ENCODE results near the gene PPME1. TPM values are rescaled to one million over a fixed set of nuclear protein-coding genes. Genes with fewer than 3 reads are reported as not detected.

PPME1 gene
- total and polyA plus RNA-seq, 8 donors = 2.0 to 31.0 (median 18.2) TPM

DNA sequence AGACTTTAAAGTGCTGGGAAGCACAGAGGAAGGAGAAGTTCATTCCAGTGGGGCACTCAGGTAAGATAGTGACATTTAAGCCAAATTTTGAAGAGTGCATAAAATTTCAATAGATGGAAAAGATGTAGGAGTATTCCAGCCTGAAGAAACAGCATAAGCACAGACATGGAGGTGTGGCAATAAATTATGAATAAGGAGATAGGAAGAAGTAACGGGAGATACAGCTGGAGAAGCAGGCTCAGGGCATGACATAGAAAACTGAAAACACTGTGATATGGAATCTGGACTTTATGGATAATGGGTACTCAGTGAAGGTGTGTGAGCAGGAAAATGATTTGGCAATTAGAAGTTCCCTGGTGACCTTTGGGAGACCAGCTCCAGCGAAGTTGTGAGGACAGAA, 107.0 kb downstream of the PPME1 start:
- Histone ChIP-seq H3K4me3 (no peak overlapping the region), H3K4me1 (no peaks in the 10 kb centered on the region), H3K27ac (peak overlapping the region in 1 of 5 donors; percentile 23), H3K27me3 (no peaks in the 10 kb centered on the region), H3K36me3 (no peaks in the 10 kb centered on the region), H3K9me3 (no peaks in the 10 kb centered on the region)
- intact Hi-C loops (cut with DNase I; ENCODE audit: low total_unique reads) = no loop called here
- no peak for DNase-seq
- WGBS, 5 donors = 79 to 92% (median 81%) methylated on average over 2 of the region's 2 CpGs
- TF ChIP-seq, protein P1, sequence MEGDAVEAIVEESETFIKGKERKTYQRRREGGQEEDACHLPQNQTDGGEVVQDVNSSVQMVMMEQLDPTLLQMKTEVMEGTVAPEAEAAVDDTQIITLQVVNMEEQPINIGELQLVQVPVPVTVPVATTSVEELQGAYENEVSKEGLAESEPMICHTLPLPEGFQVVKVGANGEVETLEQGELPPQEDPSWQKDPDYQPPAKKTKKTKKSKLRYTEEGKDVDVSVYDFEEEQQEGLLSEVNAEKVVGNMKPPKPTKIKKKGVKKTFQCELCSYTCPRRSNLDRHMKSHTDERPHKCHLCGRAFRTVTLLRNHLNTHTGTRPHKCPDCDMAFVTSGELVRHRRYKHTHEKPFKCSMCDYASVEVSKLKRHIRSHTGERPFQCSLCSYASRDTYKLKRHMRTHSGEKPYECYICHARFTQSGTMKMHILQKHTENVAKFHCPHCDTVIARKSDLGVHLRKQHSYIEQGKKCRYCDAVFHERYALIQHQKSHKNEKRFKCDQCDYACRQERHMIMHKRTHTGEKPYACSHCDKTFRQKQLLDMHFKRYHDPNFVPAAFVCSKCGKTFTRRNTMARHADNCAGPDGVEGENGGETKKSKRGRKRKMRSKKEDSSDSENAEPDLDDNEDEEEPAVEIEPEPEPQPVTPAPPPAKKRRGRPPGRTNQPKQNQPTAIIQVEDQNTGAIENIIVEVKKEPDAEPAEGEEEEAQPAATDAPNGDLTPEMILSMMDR (IDR thresholded peaks at IDR 0.05) = no peak
- TF ChIP-seq POLR2A (IDR thresholded peaks at IDR 0.05) = no peak
- TF ChIP-seq POLR2AphosphoS5 (IDR thresholded peaks at IDR 0.05) = no peak
- TF ChIP-seq EP300 (IDR thresholded peaks at IDR 0.05) = no peak

DNA sequence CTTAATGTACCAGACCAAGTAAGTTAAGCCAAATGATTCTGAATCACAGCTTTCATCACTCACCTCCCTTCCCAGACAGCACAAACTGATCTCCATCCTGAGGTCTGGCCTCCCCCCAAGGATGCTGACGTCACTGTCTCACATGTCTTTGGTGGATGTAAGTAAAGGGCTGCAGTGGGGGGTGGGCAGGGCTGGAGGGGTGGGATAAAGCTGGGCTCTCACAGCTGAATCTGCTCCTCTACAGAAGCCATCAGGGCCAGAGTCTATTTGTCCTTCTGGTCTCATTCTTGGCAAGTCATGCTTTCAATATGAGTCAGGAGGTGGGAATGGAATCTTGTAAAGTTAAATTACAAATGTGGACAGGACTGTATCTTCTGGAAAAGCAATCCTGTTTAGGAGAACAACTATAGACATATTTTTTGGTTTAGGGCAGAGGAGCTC, 107.7 kb downstream of the PPME1 start:
- peaks cover 0 to 5% (median 0%) of the 10 kb centered on the region in 4 donors for H3K4me1 ChIP-seq
- H3K4me3 ChIP-seq = no peak overlapping the region
- 56 to 76% (median 76%) methylated on average over 1 of the region's 1 CpG for WGBS, 5 donors
- no peaks in the 10 kb centered on the region for H3K9me3 ChIP-seq
- TF ChIP-seq, protein P1 (IDR thresholded peaks at IDR 0.05) = no peak
- no peak for TF ChIP-seq EP300 (IDR thresholded peaks at IDR 0.05)
- peak in 1 of 3 donors; percentile 12 for TF ChIP-seq POLR2AphosphoS5 (IDR thresholded peaks at IDR 0.05)
- peak in 1 of 2 donors; percentile 66 for DNase-seq
- H3K36me3 ChIP-seq = no peaks in the 10 kb centered on the region
- intact Hi-C loops (cut with DNase I; ENCODE audit: low total_unique reads) = no loop called here
- no peaks in the 10 kb centered on the region for H3K27me3 ChIP-seq
- H3K27ac ChIP-seq = peak overlapping the region in 4 of 5 donors; percentile 12 to 39 (median 22)

DNA sequence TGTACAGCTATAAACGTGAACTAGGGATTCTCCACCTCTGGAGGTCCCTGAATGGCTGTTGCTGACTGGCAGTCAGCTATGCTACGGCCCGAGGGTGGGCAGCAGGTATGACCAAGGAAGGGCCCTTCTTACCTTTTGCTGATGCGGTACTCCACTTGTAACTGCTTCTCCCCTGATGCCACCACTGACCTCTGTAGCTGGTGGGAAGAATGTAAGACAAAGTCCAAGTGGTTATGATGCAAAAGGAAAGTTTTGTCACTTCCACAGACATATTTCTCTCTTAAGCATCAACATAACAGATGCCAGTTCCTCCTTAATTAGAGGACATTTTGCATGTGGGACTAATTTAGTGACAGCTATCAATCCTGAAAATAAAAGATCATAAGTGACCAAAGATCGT, 108.2 kb downstream of the PPME1 start:
- intact Hi-C loops (cut with DNase I; ENCODE audit: low total_unique reads) = no loop called here
- 80 to 87% (median 84%) methylated on average over 5 of the region's 5 CpGs for WGBS, 5 donors
- peak overlapping the region in 4 of 5 donors; percentile 12 to 39 (median 22) for H3K27ac ChIP-seq

DNA sequence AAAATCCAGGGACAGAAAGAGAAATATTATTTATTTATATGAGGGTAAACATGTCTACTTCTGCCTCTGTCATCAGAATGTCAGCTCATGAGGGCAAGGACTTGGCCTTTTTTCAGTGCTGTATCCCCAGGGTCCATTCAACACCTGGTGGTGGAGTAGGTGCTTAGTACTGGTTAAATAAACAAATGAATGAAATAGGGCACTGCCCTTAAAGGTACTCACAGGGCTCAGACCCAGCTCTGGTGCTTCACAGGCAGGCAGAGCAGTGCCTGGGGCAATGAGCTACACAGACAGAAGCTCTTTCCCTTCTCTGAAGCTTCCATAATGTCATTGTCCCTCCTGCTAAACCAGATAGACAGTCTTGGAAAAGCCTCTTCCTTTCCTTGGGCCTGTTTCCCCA, 109.4 kb downstream of the PPME1 start:
- TF ChIP-seq EP300 (IDR thresholded peaks at IDR 0.05) = no peak
- TF ChIP-seq POLR2A (IDR thresholded peaks at IDR 0.05) = no peak
- no peak for TF ChIP-seq POLR2AphosphoS5 (IDR thresholded peaks at IDR 0.05)
- TF ChIP-seq, protein P1 (IDR thresholded peaks at IDR 0.05) = no peak
- no peaks in the 10 kb centered on the region for H3K9me3 ChIP-seq
- intact Hi-C loops (cut with DNase I; ENCODE audit: low total_unique reads) = no loop called here

More for the DNA sequence above, 108.2 kb downstream of the PPME1 start:
- Histone ChIP-seq H3K4me1 (peaks cover 0 to 8% (median 0%) of the 10 kb centered on the region in 4 donors), H3K27me3 (no peaks in the 10 kb centered on the region), H3K4me3 (no peak overlapping the region), H3K9me3 (no peaks in the 10 kb centered on the region), H3K36me3 (no peaks in the 10 kb centered on the region)
- TF ChIP-seq POLR2AphosphoS5 (IDR thresholded peaks at IDR 0.05) (no peak), POLR2A (IDR thresholded peaks at IDR 0.05) (no peak), EP300 (IDR thresholded peaks at IDR 0.05) (no peak)
- TF ChIP-seq, protein P1 (IDR thresholded peaks at IDR 0.05) = no peak
- DNase-seq = no peak

More for the DNA sequence above, 109.4 kb downstream of the PPME1 start:
- no peak overlapping the region for H3K27ac ChIP-seq
- peaks cover 0 to 8% (median 0%) of the 10 kb centered on the region in 4 donors for H3K4me1 ChIP-seq
- no peak for DNase-seq
- no peaks in the 10 kb centered on the region for H3K27me3 ChIP-seq
- no peak overlapping the region for H3K4me3 ChIP-seq
- H3K36me3 ChIP-seq = no peaks in the 10 kb centered on the region

All from stomach (tissue), 9 donors.